HG03280 (cell line): ENCODE data around the gene TFG.
"Not testable (repeated sequence)": the region's sequence is repeated elsewhere in the genome, so short reads cannot be mapped to it uniquely, and the experiment has no call there.

ENCODE experiments used
- ATAC-seq: cut with Tn5 transposase; IDR thresholded peaks from one replicate; pipeline ENCODE4 v1.9.1; 2021; ENCODE audit warnings: mild to moderate bottlenecking, moderate library complexity; ENCODE audit not compliant: unreplicated experiment

Gene TFG

GRCh38 chr3:100708989-100709841 lies at the start of gene TFG:
Gene TFG (plus strand): TSS chr3:100709494. CDS start chr3:100713686, 4,192 bp downstream.
- peak; percentile 92 for ATAC-seq

GRCh38 chr3:100661294-100661693 lies 48.0 kb upstream of the TFG start:
- not testable (repeated sequence) for ATAC-seq

GRCh38 chr3:100662113-100662823 lies 47.0 kb upstream of the TFG start:
- ATAC-seq = no peak

GRCh38 chr3:100665230-100665629 lies 44.1 kb upstream of the TFG start:
- no peak for ATAC-seq

GRCh38 chr3:100666699-100667098 lies 42.6 kb upstream of the TFG start:
- ATAC-seq = not testable (repeated sequence)

GRCh38 chr3:100667316-100667715 lies 42.0 kb upstream of the TFG start:
- not testable (repeated sequence) for ATAC-seq

GRCh38 chr3:100670995-100671394 lies 38.3 kb upstream of the TFG start:
- ATAC-seq = not testable (repeated sequence)

GRCh38 chr3:100681496-100681895 lies 27.8 kb upstream of the TFG start:
- ATAC-seq = no peak

- ATAC-seq = no peak
Measured at GRCh38 chr3:100682056-100682853, 27.0 kb upstream of the TFG start.

GRCh38 chr3:100682854-100683760 lies 26.2 kb upstream of the TFG start:
- ATAC-seq = no peak

GRCh38 chr3:100693225-100693624 lies 16.1 kb upstream of the TFG start:
- ATAC-seq = no peak

GRCh38 chr3:100695696-100696095 lies 13.6 kb upstream of the TFG start:
- ATAC-seq = no peak

- no peak for ATAC-seq
Measured at GRCh38 chr3:100696161-100696560, 13.1 kb upstream of the TFG start.

- ATAC-seq = no peak
Measured at GRCh38 chr3:100697172-100697571, 12.1 kb upstream of the TFG start.

GRCh38 chr3:100697723-100698285 lies 11.5 kb upstream of the TFG start:
- ATAC-seq = no peak

GRCh38 chr3:100698736-100699135 lies 10.6 kb upstream of the TFG start:
- ATAC-seq = no peak

GRCh38 chr3:100700708-100701107 lies 8.6 kb upstream of the TFG start:
- ATAC-seq = no peak

GRCh38 chr3:100702082-100702979 lies 7.0 kb upstream of the TFG start:
- ATAC-seq = no peak

- no peak for ATAC-seq
Measured at GRCh38 chr3:100702980-100703345, 6.3 kb upstream of the TFG start.
